HepG2 (cell line): ENCODE data around the gene ZNF554. TPM values are rescaled to one million over a fixed set of nuclear protein-coding genes. Genes with fewer than 3 reads are reported as not detected.

ENCODE experiments used
- ASH2L ChIP-seq: fragments of 300-600, 200-600 bp; sonication (generic); IDR thresholded peaks from 2 replicates; pipeline ENCODE4 v1.7.0; 2017; ENCODE audit warnings: low read depth, mild to moderate bottlenecking, moderate library complexity, mixed read lengths, low read length; ENCODE audit not compliant: insufficient read length
- CBX2 ChIP-seq, 2 experiments: fragments of 200-600 bp in 1 of 2; sonication (generic); formaldehyde crosslinking in 1 of 2; IDR thresholded peaks; 2 replicates each; pipeline versions ENCODE4 v1.7.0 to v1.8.1; 2018 to 2022; ENCODE audit warnings: low read depth in 2 of 2, low read length in 1 of 2, mild to moderate bottlenecking in 1 of 2, missing genetic modification reagents in 1 of 2
- HNF4A ChIP-seq: sonication (generic); formaldehyde crosslinking; IDR thresholded peaks from 2 replicates; pipeline ENCODE4 v1.4.0; 2020; ENCODE audit warnings: missing genetic modification reagents
- IKZF4 ChIP-seq: sonication (generic); formaldehyde crosslinking; IDR thresholded peaks from 2 replicates; pipeline ENCODE4 v1.5.1; 2020; ENCODE audit warnings: borderline replicate concordance, mild to moderate bottlenecking, low read depth, missing genetic modification reagents; ENCODE audit errors: not compliant biosample characterization
- KLF16 ChIP-seq, 2 experiments: sonication (generic) in 1 of 2; formaldehyde crosslinking in 1 of 2; IDR thresholded peaks; 2 replicates each; pipeline versions ENCODE4 v1.6.1 to v1.8.0; 2016 to 2023; ENCODE audit warnings: missing genetic modification reagents in 2 of 2, missing compliant biosample characterization in 1 of 2
- KMT2B ChIP-seq: IDR thresholded peaks from 2 replicates; pipeline ENCODE4 v1.6.1; 2016; ENCODE audit warnings: missing genetic modification reagents, missing compliant biosample characterization
- MBD4 ChIP-seq: IDR thresholded peaks from 2 replicates; pipeline ENCODE4 v1.6.1; 2012; ENCODE audit warnings: low read length, inconsistent platforms, borderline replicate concordance
- MIER2 ChIP-seq: IDR thresholded peaks from 2 replicates; pipeline ENCODE4 v1.6.1; 2016; ENCODE audit warnings: missing biosample characterization, missing genetic modification reagents
- SIX1 ChIP-seq: sonication (generic); formaldehyde crosslinking; IDR thresholded peaks from 2 replicates; pipeline ENCODE4 v1.4.0; 2020; ENCODE audit warnings: missing genetic modification reagents, borderline replicate concordance
- SNRNP70 ChIP-seq: fragments of 200-400 bp; formaldehyde crosslinking; IDR thresholded peaks from 2 replicates; pipeline ENCODE4 v1.6.1; 2017; ENCODE audit warnings: mild to moderate bottlenecking, low read depth, low read length, moderate library complexity
- ZFP36 ChIP-seq: fragments of 150-350 bp; IDR thresholded peaks from 2 replicates; pipeline ENCODE4 v1.6.1; 2018; ENCODE audit warnings: borderline replicate concordance, low read length, low read depth; ENCODE audit not compliant: partially characterized antibody
- ZNF10 ChIP-seq: sonication (generic); formaldehyde crosslinking; IDR thresholded peaks from 2 replicates; pipeline ENCODE4 v1.4.0; 2020; ENCODE audit warnings: mild to moderate bottlenecking, low read depth, missing genetic modification reagents, borderline replicate concordance
- ZNF225 ChIP-seq: sonication (generic); formaldehyde crosslinking; IDR thresholded peaks from 2 replicates; pipeline ENCODE4 v1.4.0; 2020; ENCODE audit warnings: mild to moderate bottlenecking, missing genetic modification reagents
- ZNF230 ChIP-seq: sonication (generic); formaldehyde crosslinking; IDR thresholded peaks from 2 replicates; pipeline ENCODE4 v1.4.0; 2020; ENCODE audit warnings: mild to moderate bottlenecking, missing genetic modification reagents
- ZNF256 ChIP-seq: sonication (generic); formaldehyde crosslinking; conservative IDR thresholded peaks from 2 replicates; pipeline ENCODE4 v1.4.0; 2020; ENCODE audit warnings: missing genetic modification reagents
- ZNF451 ChIP-seq: sonication (generic); formaldehyde crosslinking; IDR thresholded peaks from 2 replicates; pipeline ENCODE4 v1.5.0; 2020; ENCODE audit warnings: mild to moderate bottlenecking, missing genetic modification reagents
- ZNF546 ChIP-seq: sonication (generic); formaldehyde crosslinking; conservative IDR thresholded peaks from 2 replicates; pipeline ENCODE4 v1.8.1; 2023; ENCODE audit warnings: mild to moderate bottlenecking, missing genetic modification reagents
- ZNF570 ChIP-seq: sonication (generic); formaldehyde crosslinking; IDR thresholded peaks from 2 replicates; pipeline ENCODE4 v1.4.0; 2020; ENCODE audit warnings: mild to moderate bottlenecking, missing genetic modification reagents, borderline replicate concordance
- ZNF883 ChIP-seq: sonication (generic); formaldehyde crosslinking; IDR thresholded peaks from 2 replicates; pipeline ENCODE4 v1.5.1; 2020; ENCODE audit warnings: mild to moderate bottlenecking, missing genetic modification reagents; ENCODE audit errors: not compliant biosample characterization
- ZSCAN21 ChIP-seq: sonication (generic); formaldehyde crosslinking; IDR thresholded peaks from 2 replicates; pipeline ENCODE4 v1.8.0; 2022; ENCODE audit warnings: mild to moderate bottlenecking, missing genetic modification reagents, moderate library complexity, borderline replicate concordance
- polyA plus RNA-seq, 8 experiments: library from polyadenylated mRNA; depleted of rRNA in 3 of 8; stranded (reverse) in 7 of 8; unstranded in 1 of 8; fragments of >200 nt; fragmentation: Illumina TruSeq in 4 of 8; extraction: Trizol in 4 of 8; gene quantifications; 2 replicates each; pipeline versions ENCODE4 v1.2.1 to v1.2.3, GENCODE V29; 2011 to 2016; ENCODE audit warnings: low read depth in 4 of 8, missing spikeins in 1 of 8, mixed read lengths in 1 of 8; ENCODE audit not compliant: insufficient read depth in 1 of 8
- total RNA-seq, 5 experiments: library from RNA; depleted of rRNA; stranded (reverse); fragments of >200 nt; fragmentation: Illumina TruSeq; extraction: Trizol; gene quantifications; 2 replicates each; pipeline ENCODE4 v1.2.3, GENCODE V29; 2016; ENCODE audit warnings: low read depth in 1 of 5
- TF ChIP-seq, protein P1 (sequence below): IDR thresholded peaks from 2 replicates; pipeline ENCODE4 v1.6.1; 2018; ENCODE audit warnings: missing genetic modification reagents
- TF ChIP-seq, protein P2 (sequence below), 2 experiments: IDR thresholded peaks; 2 replicates each; pipeline ENCODE4 v1.6.1; 2011 to 2012; ENCODE audit warnings: low read length in 2 of 2, borderline replicate concordance in 1 of 2, low read depth in 1 of 2, mild to moderate bottlenecking in 1 of 2, moderate library complexity in 1 of 2
- TF ChIP-seq, protein P3 (sequence below): sonication (generic); formaldehyde crosslinking; IDR thresholded peaks from 2 replicates; pipeline ENCODE4 v1.4.0; 2020; ENCODE audit warnings: missing genetic modification reagents

Gene ZNF554
- total and polyA plus RNA-seq, 2 of the 13 experiments (the other 11 are each of a cell fraction or from before 2014, with no cell fraction given), result 2.2 to 2.7 TPM

DNA sequence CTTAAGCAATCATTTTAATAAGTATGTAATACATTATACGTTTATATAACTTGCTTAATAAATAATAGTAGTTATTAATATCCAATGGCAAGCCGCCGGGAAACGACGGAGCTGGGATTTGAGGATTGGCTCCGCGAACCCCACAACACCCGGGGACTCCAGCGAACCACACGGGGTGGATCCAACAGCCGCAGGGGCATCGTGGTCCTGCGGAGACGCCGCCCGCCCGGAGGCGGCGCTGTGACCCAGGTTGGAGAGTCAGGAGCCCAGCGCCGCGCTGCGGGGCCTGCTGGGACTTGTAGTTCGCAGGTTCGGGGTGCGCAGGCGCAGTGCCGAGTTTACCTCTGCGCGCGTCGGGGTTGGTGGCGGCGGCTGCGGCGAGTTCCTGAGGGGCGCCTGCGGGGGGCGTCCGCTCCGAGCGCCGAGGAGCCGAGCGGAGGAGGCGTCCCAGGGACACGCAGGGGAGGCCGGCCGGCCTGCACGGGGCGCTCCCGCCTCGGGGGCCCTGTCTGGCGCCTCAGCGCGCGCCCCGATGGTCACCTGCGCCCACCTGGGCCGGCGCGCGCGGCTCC lies at the start of gene ZNF554 (continued):
- TF ChIP-seq ZNF546 (CRISPR knock-in tag) (peak; percentile 12; the same call in 1 of the 2 replicates), ZSCAN21 (CRISPR knock-in tag) (no peak), ZNF230 (CRISPR knock-in tag) (peak; percentile 76; the same call in 1 of the 2 replicates), HNF4A (CRISPR knock-in tag) (peak; percentile 36; the same call in 1 of the 2 replicates), ZFP36 (no peak), ASH2L (peak; percentile 32), ZNF883 (no peak), ZNF225 (CRISPR knock-in tag) (no peak), KMT2B (CRISPR knock-in tag) (0 out of 2 replicates have a peak, but pooled peaks have one; percentile 31), KLF16 (CRISPR knock-in tag; IDR thresholded peaks at IDR 0.05) (peak in 1 of 2 experiments; percentile 83; a peak in 2 of 4 replicates), ZNF256 (CRISPR knock-in tag) (no peak), ZNF451 (CRISPR knock-in tag) (peak; percentile 84; the same call in 1 of the 2 replicates), ZNF10 (CRISPR knock-in tag) (no peak), MBD4 (no peak), SNRNP70 (no peak), ZNF570 (no peak), CBX2 (IDR thresholded peaks at IDR 0.05; ENCODE audit: low read depth, low read length) (no peak), CBX2 (CRISPR knock-in tag; IDR thresholded peaks at IDR 0.05; ENCODE audit: low read depth) (no peak), MIER2 (CRISPR knock-in tag) (peak; percentile 24; the same call in 1 of the 2 replicates), IKZF4 (CRISPR knock-in tag) (no peak), SIX1 (CRISPR knock-in tag) (0 out of 2 replicates have a peak, but pooled peaks have one; percentile 16)
- TF ChIP-seq, protein P1, sequence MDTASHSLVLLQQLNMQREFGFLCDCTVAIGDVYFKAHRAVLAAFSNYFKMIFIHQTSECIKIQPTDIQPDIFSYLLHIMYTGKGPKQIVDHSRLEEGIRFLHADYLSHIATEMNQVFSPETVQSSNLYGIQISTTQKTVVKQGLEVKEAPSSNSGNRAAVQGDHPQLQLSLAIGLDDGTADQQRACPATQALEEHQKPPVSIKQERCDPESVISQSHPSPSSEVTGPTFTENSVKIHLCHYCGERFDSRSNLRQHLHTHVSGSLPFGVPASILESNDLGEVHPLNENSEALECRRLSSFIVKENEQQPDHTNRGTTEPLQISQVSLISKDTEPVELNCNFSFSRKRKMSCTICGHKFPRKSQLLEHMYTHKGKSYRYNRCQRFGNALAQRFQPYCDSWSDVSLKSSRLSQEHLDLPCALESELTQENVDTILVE (CRISPR knock-in tag), result peak; percentile 78; the same call in 1 of the 2 replicates
- TF ChIP-seq, protein P2, sequence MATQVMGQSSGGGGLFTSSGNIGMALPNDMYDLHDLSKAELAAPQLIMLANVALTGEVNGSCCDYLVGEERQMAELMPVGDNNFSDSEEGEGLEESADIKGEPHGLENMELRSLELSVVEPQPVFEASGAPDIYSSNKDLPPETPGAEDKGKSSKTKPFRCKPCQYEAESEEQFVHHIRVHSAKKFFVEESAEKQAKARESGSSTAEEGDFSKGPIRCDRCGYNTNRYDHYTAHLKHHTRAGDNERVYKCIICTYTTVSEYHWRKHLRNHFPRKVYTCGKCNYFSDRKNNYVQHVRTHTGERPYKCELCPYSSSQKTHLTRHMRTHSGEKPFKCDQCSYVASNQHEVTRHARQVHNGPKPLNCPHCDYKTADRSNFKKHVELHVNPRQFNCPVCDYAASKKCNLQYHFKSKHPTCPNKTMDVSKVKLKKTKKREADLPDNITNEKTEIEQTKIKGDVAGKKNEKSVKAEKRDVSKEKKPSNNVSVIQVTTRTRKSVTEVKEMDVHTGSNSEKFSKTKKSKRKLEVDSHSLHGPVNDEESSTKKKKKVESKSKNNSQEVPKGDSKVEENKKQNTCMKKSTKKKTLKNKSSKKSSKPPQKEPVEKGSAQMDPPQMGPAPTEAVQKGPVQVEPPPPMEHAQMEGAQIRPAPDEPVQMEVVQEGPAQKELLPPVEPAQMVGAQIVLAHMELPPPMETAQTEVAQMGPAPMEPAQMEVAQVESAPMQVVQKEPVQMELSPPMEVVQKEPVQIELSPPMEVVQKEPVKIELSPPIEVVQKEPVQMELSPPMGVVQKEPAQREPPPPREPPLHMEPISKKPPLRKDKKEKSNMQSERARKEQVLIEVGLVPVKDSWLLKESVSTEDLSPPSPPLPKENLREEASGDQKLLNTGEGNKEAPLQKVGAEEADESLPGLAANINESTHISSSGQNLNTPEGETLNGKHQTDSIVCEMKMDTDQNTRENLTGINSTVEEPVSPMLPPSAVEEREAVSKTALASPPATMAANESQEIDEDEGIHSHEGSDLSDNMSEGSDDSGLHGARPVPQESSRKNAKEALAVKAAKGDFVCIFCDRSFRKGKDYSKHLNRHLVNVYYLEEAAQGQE (IDR thresholded peaks at IDR 0.05; ENCODE audit: borderline replicate concordance in 1 of 2, low read depth in 1 of 2, low read length in 2 of 2), result no peak; a peak in 1 of 4 replicates
- TF ChIP-seq, protein P3, sequence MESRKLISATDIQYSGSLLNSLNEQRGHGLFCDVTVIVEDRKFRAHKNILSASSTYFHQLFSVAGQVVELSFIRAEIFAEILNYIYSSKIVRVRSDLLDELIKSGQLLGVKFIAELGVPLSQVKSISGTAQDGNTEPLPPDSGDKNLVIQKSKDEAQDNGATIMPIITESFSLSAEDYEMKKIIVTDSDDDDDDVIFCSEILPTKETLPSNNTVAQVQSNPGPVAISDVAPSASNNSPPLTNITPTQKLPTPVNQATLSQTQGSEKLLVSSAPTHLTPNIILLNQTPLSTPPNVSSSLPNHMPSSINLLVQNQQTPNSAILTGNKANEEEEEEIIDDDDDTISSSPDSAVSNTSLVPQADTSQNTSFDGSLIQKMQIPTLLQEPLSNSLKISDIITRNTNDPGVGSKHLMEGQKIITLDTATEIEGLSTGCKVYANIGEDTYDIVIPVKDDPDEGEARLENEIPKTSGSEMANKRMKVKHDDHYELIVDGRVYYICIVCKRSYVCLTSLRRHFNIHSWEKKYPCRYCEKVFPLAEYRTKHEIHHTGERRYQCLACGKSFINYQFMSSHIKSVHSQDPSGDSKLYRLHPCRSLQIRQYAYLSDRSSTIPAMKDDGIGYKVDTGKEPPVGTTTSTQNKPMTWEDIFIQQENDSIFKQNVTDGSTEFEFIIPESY (CRISPR knock-in tag), result peak; percentile 96
